DND-41 (cell line): ENCODE measurements around the gene MYO3A.

Experiments
- EZH2 ChIP-seq: IDR thresholded peaks from 3 replicates; pipeline ENCODE4 v1.6.1; 2012; ENCODE audit warnings: borderline replicate concordance, low read depth, mild to moderate bottlenecking, moderate library complexity, low read length, inconsistent platforms; ENCODE audit not compliant: severe bottlenecking
- TF ChIP-seq, protein P1 (sequence below): IDR thresholded peaks from 2 replicates; pipeline ENCODE4 v1.5.1; 2012; ENCODE audit warnings: borderline replicate concordance, low read length, moderate library complexity, mild to moderate bottlenecking; ENCODE audit not compliant: poor library complexity, severe bottlenecking; ENCODE audit errors: extremely low read depth

- TF ChIP-seq EZH2 = no peak
- TF ChIP-seq, protein P1, sequence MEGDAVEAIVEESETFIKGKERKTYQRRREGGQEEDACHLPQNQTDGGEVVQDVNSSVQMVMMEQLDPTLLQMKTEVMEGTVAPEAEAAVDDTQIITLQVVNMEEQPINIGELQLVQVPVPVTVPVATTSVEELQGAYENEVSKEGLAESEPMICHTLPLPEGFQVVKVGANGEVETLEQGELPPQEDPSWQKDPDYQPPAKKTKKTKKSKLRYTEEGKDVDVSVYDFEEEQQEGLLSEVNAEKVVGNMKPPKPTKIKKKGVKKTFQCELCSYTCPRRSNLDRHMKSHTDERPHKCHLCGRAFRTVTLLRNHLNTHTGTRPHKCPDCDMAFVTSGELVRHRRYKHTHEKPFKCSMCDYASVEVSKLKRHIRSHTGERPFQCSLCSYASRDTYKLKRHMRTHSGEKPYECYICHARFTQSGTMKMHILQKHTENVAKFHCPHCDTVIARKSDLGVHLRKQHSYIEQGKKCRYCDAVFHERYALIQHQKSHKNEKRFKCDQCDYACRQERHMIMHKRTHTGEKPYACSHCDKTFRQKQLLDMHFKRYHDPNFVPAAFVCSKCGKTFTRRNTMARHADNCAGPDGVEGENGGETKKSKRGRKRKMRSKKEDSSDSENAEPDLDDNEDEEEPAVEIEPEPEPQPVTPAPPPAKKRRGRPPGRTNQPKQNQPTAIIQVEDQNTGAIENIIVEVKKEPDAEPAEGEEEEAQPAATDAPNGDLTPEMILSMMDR = no peak
Observed at GRCh38 chr10:25965584-25965983, 31.6 kb downstream of the MYO3A start.
